K562 (cell line): ENCODE measurements around the gene ALG1. TPM values are rescaled to one million over a fixed set of nuclear protein-coding genes. Genes with fewer than 3 reads are reported as not detected.

ENCODE experiments used
- BMI1 ChIP-seq: fragments of 150-350 bp; IDR thresholded peaks from 2 replicates; pipeline ENCODE4 v1.6.1; 2014; ENCODE audit warnings: low read length
- CAMTA2 ChIP-seq: fragments of 250-450 bp; sonication (Bioruptor Pico); conservative IDR thresholded peaks from 2 replicates; pipeline ENCODE4 v1.5.1; 2022
- DDX20 ChIP-seq: fragments of 450-650 bp; IDR thresholded peaks from 2 replicates; pipeline ENCODE4 v1.6.1; 2016; ENCODE audit warnings: missing genetic modification characterization, low read depth, mild to moderate bottlenecking, missing compliant biosample characterization, moderate library complexity
- GTF2E2 ChIP-seq: fragments of 200-800 bp; sonication (Bioruptor generic); IDR thresholded peaks from 2 replicates; pipeline ENCODE4 v1.6.1; 2016; ENCODE audit warnings: missing genetic modification characterization, missing compliant biosample characterization
- IRF2 ChIP-seq: sonication (generic); formaldehyde crosslinking; IDR thresholded peaks from 2 replicates; pipeline ENCODE4 v1.8.1; 2022; ENCODE audit warnings: mild to moderate bottlenecking, missing genetic modification reagents
- KLF10 ChIP-seq: fragments of 250-450 bp; sonication (Bioruptor Pico); IDR thresholded peaks from 2 replicates; pipeline ENCODE4 v1.6.1; 2021; ENCODE audit warnings: matching md5 sums
- NFIX ChIP-seq: fragments of 250-450 bp; sonication (Bioruptor Pico); IDR thresholded peaks from 2 replicates; pipeline ENCODE4 v1.4.0; 2020; ENCODE audit warnings: low read depth, mild to moderate bottlenecking, moderate library complexity
- NFXL1 ChIP-seq: fragments of 450-650 bp; formaldehyde crosslinking; IDR thresholded peaks from 2 replicates; pipeline ENCODE4 v1.4.0; 2021; ENCODE audit warnings: mild to moderate bottlenecking
- NR1H2 ChIP-seq: sonication (generic); formaldehyde crosslinking; IDR thresholded peaks from 2 replicates; pipeline ENCODE4 v1.4.0; 2020; ENCODE audit warnings: mild to moderate bottlenecking, missing genetic modification reagents
- POLR2B ChIP-seq: fragments of 450-650 bp; IDR thresholded peaks from 2 replicates; pipeline ENCODE4 v1.6.1; 2018; ENCODE audit warnings: low read depth; ENCODE audit not compliant: partially characterized antibody
- POLR2H ChIP-seq: IDR thresholded peaks from 2 replicates; pipeline ENCODE4 v1.6.1; 2016; ENCODE audit warnings: missing genetic modification characterization, low read depth, mild to moderate bottlenecking, control low read depth, missing compliant biosample characterization, moderate library complexity
- POLR3G ChIP-seq: IDR thresholded peaks from 2 replicates; pipeline ENCODE4 v1.6.1; 2011; ENCODE audit not compliant: insufficient read length, insufficient replicate concordance; ENCODE audit errors: extremely low read depth
- SIRT6 ChIP-seq: IDR thresholded peaks from one replicate; pipeline ENCODE4 v1.6.1; 2012; ENCODE audit warnings: low read depth, mild to moderate bottlenecking, control low read depth, inconsistent platforms, low read length, moderate library complexity
- SLC30A9 ChIP-seq: fragments of 250-450 bp; sonication (Bioruptor Pico); IDR thresholded peaks from 2 replicates; pipeline ENCODE4 v1.8.0; 2022; ENCODE audit warnings: mild to moderate bottlenecking, moderate library complexity
- SMARCA4 ChIP-seq: fragments of 450-650 bp; IDR thresholded peaks from 2 replicates; pipeline ENCODE4 v1.6.1; 2016
- SNIP1 ChIP-seq: fragments of 450-650 bp; IDR thresholded peaks from 2 replicates; pipeline ENCODE4 v1.7.1; 2017; ENCODE audit warnings: low read depth, mild to moderate bottlenecking
- SP2 ChIP-seq: IDR thresholded peaks from 2 replicates; pipeline ENCODE4 v1.6.1; 2011; ENCODE audit warnings: mild to moderate bottlenecking, low read depth, low read length, moderate library complexity; ENCODE audit not compliant: poor library complexity, severe bottlenecking; ENCODE audit errors: extremely low read depth
- SRF ChIP-seq, 2 experiments: fragments of 250-450, 450-650 bp in 1 of 2; sonication (Bioruptor Pico) in 1 of 2; sonication (generic) in 1 of 2; formaldehyde crosslinking; IDR thresholded peaks; 2 replicates each; pipeline versions ENCODE4 v1.5.0 to v1.5.1; 2020 to 2022; ENCODE audit warnings: mild to moderate bottlenecking in 1 of 2, missing genetic modification reagents in 1 of 2
- ZNF140 ChIP-seq: fragments of 250-450 bp; sonication (Bioruptor Pico); IDR thresholded peaks from 2 replicates; pipeline ENCODE4 v1.8.0; 2021; ENCODE audit warnings: moderate library complexity, mild to moderate bottlenecking, inconsistent platforms
- ZNF174 ChIP-seq: fragments of 250-450 bp; sonication (Bioruptor Pico); IDR thresholded peaks from 2 replicates; pipeline ENCODE4 v1.4.0; 2020; ENCODE audit warnings: mild to moderate bottlenecking
- ZNF232 ChIP-seq: sonication (generic); formaldehyde crosslinking; IDR thresholded peaks from 2 replicates; pipeline ENCODE4 v1.8.0; 2022; ENCODE audit warnings: mild to moderate bottlenecking, missing genetic modification reagents
- ZNF239 ChIP-seq: fragments of 250-450 bp; sonication (Bioruptor Pico); IDR thresholded peaks from 2 replicates; pipeline ENCODE4 v1.4.0; 2020; ENCODE audit warnings: mild to moderate bottlenecking
- ZNF41 ChIP-seq: fragments of 250-450 bp; sonication (Bioruptor Pico); conservative IDR thresholded peaks from 2 replicates; pipeline ENCODE4 v1.4.0; 2020; ENCODE audit warnings: mild to moderate bottlenecking
- ZNF444 ChIP-seq: fragments of 250-450 bp; sonication (Bioruptor Pico); IDR thresholded peaks from 2 replicates; pipeline ENCODE4 v1.4.0; 2020; ENCODE audit warnings: mild to moderate bottlenecking, moderate library complexity
- polyA plus RNA-seq, 8 experiments: library from polyadenylated mRNA; depleted of rRNA in 4 of 8; stranded (reverse) in 5 of 8; unstranded in 3 of 8; fragments of >200 nt; fragmentation: Nextera tagmentation in 2 of 8; fragmentation: Illumina TruSeq in 1 of 8; extraction: Ambion mirVana in 2 of 8; extraction: Trizol in 1 of 8; gene quantifications; 2 replicates each; pipeline versions ENCODE4 v1.2.1 to v1.2.3, GENCODE V29; 2011 to 2014; ENCODE audit warnings: inconsistent platforms in 1 of 8, missing spikeins in 1 of 8
- total RNA-seq, 7 experiments: library from RNA; depleted of rRNA in 6 of 7; stranded (reverse); fragments of >200 nt in 6 of 7; fragmentation: Illumina TruSeq in 2 of 7; extraction: Trizol in 2 of 7; gene quantifications; 2 replicates each; pipeline versions ENCODE4 v1.2.1 to v1.2.3, GENCODE V29; 2011 to 2021; ENCODE audit warnings: low replicate concordance in 1 of 7
- TF ChIP-seq, protein P1 (sequence below): fragments of 200-400 bp; formaldehyde crosslinking; IDR thresholded peaks from 2 replicates; pipeline ENCODE4 v1.6.1; 2017; ENCODE audit warnings: mild to moderate bottlenecking, low read depth, low read length, moderate library complexity
- TF ChIP-seq, protein P2 (sequence below): fragments of 250-450 bp; sonication (Bioruptor Pico); IDR thresholded peaks from 2 replicates; pipeline ENCODE4 v1.5.1; 2021; ENCODE audit warnings: mild to moderate bottlenecking
- TF ChIP-seq, protein P3 (sequence below): fragments of 450-650 bp; formaldehyde crosslinking; IDR thresholded peaks from 2 replicates; pipeline ENCODE4 v1.4.0; 2020; ENCODE audit warnings: mild to moderate bottlenecking, moderate library complexity

The ALG1 gene
- total and polyA plus RNA-seq, 9 of the 15 experiments (the other 6 are each of a cell fraction or from before 2014, with no cell fraction given) = 1.1 to 26.4 (median 18.3) TPM

DNA sequence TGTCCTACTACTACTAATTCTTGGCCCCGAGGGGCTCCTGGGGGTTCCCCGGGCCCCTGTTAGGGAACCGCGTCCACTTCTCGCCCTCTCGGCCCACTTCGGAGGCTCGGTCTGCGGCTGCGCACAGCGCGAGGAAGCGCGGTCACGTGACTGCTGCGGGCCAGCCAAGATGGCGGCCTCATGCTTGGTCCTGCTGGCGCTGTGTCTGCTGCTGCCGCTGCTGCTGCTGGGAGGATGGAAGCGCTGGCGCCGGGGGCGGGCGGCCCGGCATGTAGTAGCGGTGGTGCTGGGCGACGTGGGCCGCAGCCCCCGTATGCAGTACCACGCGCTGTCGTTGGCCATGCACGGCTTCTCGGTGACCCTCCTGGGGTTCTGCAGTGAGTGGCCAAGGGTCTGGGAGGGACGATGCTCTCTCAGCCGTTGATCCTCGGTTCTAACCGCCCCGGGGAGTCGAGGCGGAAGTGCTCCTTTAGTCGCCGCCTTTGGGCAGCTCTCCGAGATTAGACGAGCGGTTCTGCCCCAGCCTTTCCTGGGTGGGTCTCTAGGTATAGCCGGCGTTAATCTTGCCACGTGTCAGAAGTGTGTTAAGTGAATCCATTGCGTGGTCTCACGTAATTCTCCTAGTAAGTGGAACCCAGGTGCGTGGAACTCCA lies at the start of gene ALG1 (continued):
- TF ChIP-seq SNIP1 = no peak
- no peak for TF ChIP-seq KLF10 (CRISPR knock-in tag)
- peak; percentile 90 for TF ChIP-seq POLR2B
- TF ChIP-seq BMI1 = no peak
- TF ChIP-seq SIRT6 = no peak
- TF ChIP-seq DDX20 (tag) = no peak
- TF ChIP-seq, protein P1, sequence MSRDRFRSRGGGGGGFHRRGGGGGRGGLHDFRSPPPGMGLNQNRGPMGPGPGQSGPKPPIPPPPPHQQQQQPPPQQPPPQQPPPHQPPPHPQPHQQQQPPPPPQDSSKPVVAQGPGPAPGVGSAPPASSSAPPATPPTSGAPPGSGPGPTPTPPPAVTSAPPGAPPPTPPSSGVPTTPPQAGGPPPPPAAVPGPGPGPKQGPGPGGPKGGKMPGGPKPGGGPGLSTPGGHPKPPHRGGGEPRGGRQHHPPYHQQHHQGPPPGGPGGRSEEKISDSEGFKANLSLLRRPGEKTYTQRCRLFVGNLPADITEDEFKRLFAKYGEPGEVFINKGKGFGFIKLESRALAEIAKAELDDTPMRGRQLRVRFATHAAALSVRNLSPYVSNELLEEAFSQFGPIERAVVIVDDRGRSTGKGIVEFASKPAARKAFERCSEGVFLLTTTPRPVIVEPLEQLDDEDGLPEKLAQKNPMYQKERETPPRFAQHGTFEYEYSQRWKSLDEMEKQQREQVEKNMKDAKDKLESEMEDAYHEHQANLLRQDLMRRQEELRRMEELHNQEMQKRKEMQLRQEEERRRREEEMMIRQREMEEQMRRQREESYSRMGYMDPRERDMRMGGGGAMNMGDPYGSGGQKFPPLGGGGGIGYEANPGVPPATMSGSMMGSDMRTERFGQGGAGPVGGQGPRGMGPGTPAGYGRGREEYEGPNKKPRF = no peak
- TF ChIP-seq, protein P2, sequence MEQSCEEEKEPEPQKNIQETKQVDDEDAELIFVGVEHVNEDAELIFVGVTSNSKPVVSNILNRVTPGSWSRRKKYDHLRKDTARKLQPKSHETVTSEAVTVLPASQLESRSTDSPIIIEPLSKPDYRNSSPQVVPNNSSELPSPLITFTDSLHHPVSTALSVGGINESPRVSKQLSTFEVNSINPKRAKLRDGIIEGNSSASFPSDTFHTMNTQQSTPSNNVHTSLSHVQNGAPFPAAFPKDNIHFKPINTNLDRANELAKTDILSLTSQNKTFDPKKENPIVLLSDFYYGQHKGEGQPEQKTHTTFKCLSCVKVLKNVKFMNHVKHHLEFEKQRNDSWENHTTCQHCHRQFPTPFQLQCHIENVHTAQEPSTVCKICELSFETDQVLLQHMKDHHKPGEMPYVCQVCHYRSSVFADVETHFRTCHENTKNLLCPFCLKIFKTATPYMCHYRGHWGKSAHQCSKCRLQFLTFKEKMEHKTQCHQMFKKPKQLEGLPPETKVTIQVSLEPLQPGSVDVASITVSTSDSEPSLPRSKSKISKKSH (CRISPR knock-in tag) = no peak
- TF ChIP-seq ZNF41 = no peak
- TF ChIP-seq NFIX = no peak
- TF ChIP-seq CAMTA2 = peak; percentile 71; the same call in 1 of the 2 replicates
- TF ChIP-seq NFXL1 (CRISPR knock-in tag) = no peak
- no peak for TF ChIP-seq IRF2
- peak; percentile 77 for TF ChIP-seq GTF2E2 (tag)
- no peak for TF ChIP-seq SP2
- no peak for TF ChIP-seq ZNF140 (CRISPR knock-in tag)
- no peak for TF ChIP-seq ZNF239 (CRISPR knock-in tag)
- no peak; the same call in 1 of the 2 replicates for TF ChIP-seq POLR2H (tag)
- no peak for TF ChIP-seq ZNF174
- TF ChIP-seq, protein P3, sequence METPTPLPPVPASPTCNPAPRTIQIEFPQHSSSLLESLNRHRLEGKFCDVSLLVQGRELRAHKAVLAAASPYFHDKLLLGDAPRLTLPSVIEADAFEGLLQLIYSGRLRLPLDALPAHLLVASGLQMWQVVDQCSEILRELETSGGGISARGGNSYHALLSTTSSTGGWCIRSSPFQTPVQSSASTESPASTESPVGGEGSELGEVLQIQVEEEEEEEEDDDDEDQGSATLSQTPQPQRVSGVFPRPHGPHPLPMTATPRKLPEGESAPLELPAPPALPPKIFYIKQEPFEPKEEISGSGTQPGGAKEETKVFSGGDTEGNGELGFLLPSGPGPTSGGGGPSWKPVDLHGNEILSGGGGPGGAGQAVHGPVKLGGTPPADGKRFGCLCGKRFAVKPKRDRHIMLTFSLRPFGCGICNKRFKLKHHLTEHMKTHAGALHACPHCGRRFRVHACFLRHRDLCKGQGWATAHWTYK (CRISPR knock-in tag) = peak; percentile 34; the same call in 1 of the 2 replicates
- no peak for TF ChIP-seq NR1H2 (CRISPR knock-in tag)
- no peak for TF ChIP-seq ZNF444 (CRISPR knock-in tag)
- TF ChIP-seq SRF (CRISPR knock-in tag; IDR thresholded peaks at IDR 0.05) = no peak
- no peak for TF ChIP-seq ZNF232 (CRISPR knock-in tag)
- no peak for TF ChIP-seq SLC30A9 (CRISPR knock-in tag)
- no peak for TF ChIP-seq POLR3G
- no peak for TF ChIP-seq SMARCA4
